GM13976 (cell line): ENCODE data around the gene FOXO3.

Experiments used
- DNase-seq: peaks from one replicate; pipeline ENCODE4 v3.0.0; 2012; ENCODE audit warnings: low spot score
- CTCF ChIP-seq: IDR thresholded peaks from 2 replicates; pipeline ENCODE4 v1.5.1; 2012; ENCODE audit warnings: borderline replicate concordance, mild to moderate bottlenecking; ENCODE audit not compliant: insufficient read depth; ENCODE audit errors: extremely low read depth, missing control alignments, control extremely low read depth
- in situ Hi-C: fragments of 300-500 bp; cut with MboI; formaldehyde crosslinking; loops from one replicate; pipeline ENCODE4 v1.12.0; 2022; ENCODE audit warnings: low sequenced_read_pairs, mixed read lengths, inconsistent platforms; ENCODE audit not compliant: unreplicated experiment

Gene FOXO3

DNA sequence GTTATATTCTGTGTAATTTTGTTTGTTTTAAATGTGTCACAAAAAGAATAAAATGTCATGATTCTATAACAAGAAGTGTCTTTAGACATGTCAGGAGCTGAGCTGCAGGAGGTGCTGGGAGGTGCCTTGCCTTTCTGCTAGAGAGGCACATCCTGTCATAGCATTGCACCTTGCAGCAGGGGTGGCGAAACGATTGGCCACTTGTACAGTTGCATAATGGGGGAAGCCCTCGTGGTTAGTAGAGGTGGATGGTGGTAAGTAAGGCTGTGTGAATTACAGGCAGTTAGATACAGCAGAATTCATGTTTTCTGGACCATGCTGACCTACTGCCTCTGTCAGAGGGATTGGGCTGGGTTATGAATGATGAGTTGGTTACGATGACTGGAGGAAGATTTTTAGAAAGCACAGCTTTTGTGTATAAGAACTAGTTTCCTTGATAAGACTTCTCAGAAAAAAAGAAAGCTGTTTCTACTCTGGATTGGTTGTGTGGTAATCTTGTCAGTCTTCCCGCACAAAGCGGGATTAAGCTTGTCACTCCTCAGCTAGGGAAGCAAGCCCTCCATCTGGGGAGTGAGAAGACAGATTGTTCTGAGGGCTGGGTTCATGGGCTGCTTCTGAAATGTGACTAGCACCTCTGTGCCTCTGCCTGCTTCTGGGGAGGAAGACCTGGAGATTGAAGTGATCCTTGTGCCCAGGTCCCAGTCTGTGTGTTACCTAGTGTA, 74.9 kb downstream of the FOXO3 start:
- TF ChIP-seq CTCF = no peak
- DNase-seq = no peak
- in situ Hi-C loops = no loop called here

DNA sequence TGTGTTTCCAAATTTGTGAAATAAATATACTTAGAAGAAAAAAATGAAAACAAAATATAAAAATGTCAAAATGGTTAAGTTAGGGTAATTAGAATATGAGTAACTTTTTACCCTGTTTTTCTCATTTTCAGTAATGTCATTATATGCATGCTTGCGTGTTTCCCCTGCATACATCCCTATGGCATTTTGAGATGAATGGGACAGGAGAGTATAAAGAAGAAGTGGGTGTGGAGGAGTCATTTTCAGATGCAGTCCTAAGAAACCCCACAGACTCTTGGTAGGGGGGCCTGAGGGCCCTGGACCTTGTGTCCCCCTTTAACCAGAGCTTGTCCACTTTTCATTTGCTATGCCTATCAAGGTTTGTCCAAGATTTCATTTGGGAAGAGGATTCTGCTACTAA, 77.2 kb downstream of the FOXO3 start:
- in situ Hi-C loops = no loop called here
- DNase-seq = no peak
- TF ChIP-seq CTCF = no peak

DNA sequence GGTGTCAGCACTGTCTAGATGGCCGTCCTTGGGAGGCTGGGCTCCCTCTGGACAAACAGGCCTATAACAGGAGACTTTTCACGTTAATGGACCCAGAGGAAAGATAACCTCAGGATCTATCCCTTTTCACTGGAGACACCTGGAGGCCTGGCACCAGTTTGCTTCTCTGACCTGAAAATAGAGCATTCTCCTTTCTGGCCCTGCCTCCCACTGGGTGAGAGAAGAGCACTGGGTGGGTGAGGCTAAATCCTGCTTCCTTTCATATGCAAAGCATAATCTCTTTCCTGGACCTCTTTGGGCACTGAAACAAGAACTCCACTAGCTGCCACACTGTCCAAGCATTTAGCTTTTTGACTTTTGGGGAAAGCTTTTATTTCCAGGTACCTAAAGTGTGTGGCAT, 78.3 kb downstream of the FOXO3 start:
- in situ Hi-C loops = no loop called here
- no peak for TF ChIP-seq CTCF
- no peak for DNase-seq

DNA sequence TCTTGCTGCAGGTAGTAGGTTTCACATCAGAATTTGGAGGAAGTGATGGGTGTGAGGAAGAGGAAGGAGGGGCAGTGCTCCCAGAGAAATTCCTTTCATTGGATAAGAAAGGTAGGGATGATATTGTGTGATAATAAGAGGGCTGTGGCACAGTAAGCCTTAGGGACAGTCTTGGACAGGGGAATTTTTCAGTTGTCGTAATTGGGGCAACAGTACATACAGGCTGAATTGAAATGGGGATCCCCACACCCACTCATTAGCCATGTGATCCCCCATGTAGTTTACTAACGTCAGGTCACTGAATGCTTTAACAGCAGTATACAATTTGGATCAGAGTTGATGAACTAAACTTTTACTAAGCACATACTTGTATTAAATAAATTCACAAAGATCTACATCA, 79.4 kb downstream of the FOXO3 start:
- in situ Hi-C loops = no loop called here
- no peak for DNase-seq
- TF ChIP-seq CTCF = no peak

DNA sequence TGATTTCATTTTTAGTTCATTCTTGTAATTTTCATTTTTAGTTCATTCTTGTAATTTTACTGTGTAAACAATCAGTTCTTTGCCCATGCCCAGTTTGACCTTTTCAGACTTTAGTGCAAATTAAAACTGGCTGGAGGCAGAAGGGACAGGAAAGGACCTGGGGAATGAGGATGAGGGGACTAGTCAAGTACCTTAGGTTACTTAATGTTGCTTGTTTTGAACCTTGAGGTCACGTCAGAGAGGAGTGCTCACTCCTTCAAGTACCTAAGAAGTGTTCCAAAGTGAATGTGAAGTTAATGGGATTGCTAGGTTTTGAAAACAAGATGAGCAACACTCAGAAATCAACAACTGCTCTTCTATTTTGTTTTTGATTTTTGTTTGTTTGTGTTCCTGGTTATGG, 82.5 kb downstream of the FOXO3 start:
- DNase-seq = no peak
- in situ Hi-C loops = no loop called here
- TF ChIP-seq CTCF = no peak

- no peak for TF ChIP-seq CTCF
- DNase-seq = no peak
- in situ Hi-C loops = no loop called here
Measured at GRCh38 chr6:108644252-108644651, 83.5 kb downstream of the FOXO3 start.

GRCh38 chr6:108648191-108648590, 87.5 kb downstream of the FOXO3 start:
- no peak for DNase-seq
- TF ChIP-seq CTCF = no peak
- in situ Hi-C loops = no loop called here
